ENCODE results near the gene DUSP12. TPM values are rescaled to one million over a fixed set of nuclear protein-coding genes. Genes with fewer than 3 reads are reported as not detected.

DUSP12 gene
- total RNA-seq, 3 donors from 2014 or later: 14.6 to 44.9 (median 36.1) TPM

GRCh38 chr1:161719325-161719611 lies 30.3 kb upstream of the DUSP12 start:
- H3K9me3 ChIP-seq: no peaks in the 10 kb centered on the region
- no peaks in the 10 kb centered on the region for H3K4me1 ChIP-seq
- TF ChIP-seq POLR2AphosphoS5 (IDR thresholded peaks at IDR 0.05): no peak
- no peak for TF ChIP-seq POLR2A (IDR thresholded peaks at IDR 0.05)
- TF ChIP-seq CTCF (IDR thresholded peaks at IDR 0.05): no peak
- no peak overlapping the region for H3K27ac ChIP-seq
- intact Hi-C loops (cut with DNase I; ENCODE audit: low total_unique reads): no loop called here
- H3K27me3 ChIP-seq: no peaks in the 10 kb centered on the region
- no peaks in the 10 kb centered on the region for H3K36me3 ChIP-seq
- H3K4me3 ChIP-seq: no peak overlapping the region
- no peak for DNase-seq (ENCODE audit: low spot score in 2 of 2)

GRCh38 chr1:161720422-161720821 lies 29.2 kb upstream of the DUSP12 start:
- no peak for DNase-seq (ENCODE audit: low spot score in 2 of 2)
- TF ChIP-seq POLR2AphosphoS5 (IDR thresholded peaks at IDR 0.05) (no peak), POLR2A (IDR thresholded peaks at IDR 0.05) (no peak), CTCF (IDR thresholded peaks at IDR 0.05) (no peak)
- Histone ChIP-seq H3K4me1 (no peaks in the 10 kb centered on the region), H3K27ac (no peak overlapping the region), H3K9me3 (no peaks in the 10 kb centered on the region), H3K36me3 (no peaks in the 10 kb centered on the region), H3K27me3 (no peaks in the 10 kb centered on the region), H3K4me3 (no peak overlapping the region)
- intact Hi-C loops (cut with DNase I; ENCODE audit: low total_unique reads): no loop called here

GRCh38 chr1:161720956-161721737 lies 28.4 kb upstream of the DUSP12 start, which contains the start of gene FCRLB:
Gene FCRLB (plus strand): TSS chr1:161721544. CDS start chr1:161722673, 1,129 bp downstream.
- no peak within 1 kb of the TSS for H3K4me3 ChIP-seq
- H3K27ac ChIP-seq: no peak within 1 kb of the TSS
- intact Hi-C loops (cut with DNase I; ENCODE audit: low total_unique reads): no loop called here

GRCh38 chr1:161721738-161722343 lies 27.7 kb upstream of the DUSP12 start:
- Histone ChIP-seq H3K27me3 (no peaks in the 10 kb centered on the region), H3K36me3 (no peaks in the 10 kb centered on the region), H3K4me1 (no peaks in the 10 kb centered on the region), H3K27ac (no peak overlapping the region), H3K9me3 (no peaks in the 10 kb centered on the region), H3K4me3 (no peak overlapping the region)
- DNase-seq (ENCODE audit: low spot score in 2 of 2): no peak
- TF ChIP-seq CTCF (IDR thresholded peaks at IDR 0.05): no peak
- no peak for TF ChIP-seq POLR2A (IDR thresholded peaks at IDR 0.05)
- TF ChIP-seq POLR2AphosphoS5 (IDR thresholded peaks at IDR 0.05): no peak
- intact Hi-C loops (cut with DNase I; ENCODE audit: low total_unique reads): no loop called here

More at GRCh38 chr1:161720956-161721737, 28.4 kb upstream of the DUSP12 start, which contains the start of gene FCRLB:
- H3K36me3 ChIP-seq: no peaks in the 10 kb centered on the region
- no peak for DNase-seq (ENCODE audit: low spot score in 2 of 2)
- TF ChIP-seq POLR2AphosphoS5 (IDR thresholded peaks at IDR 0.05) (no peak), POLR2A (IDR thresholded peaks at IDR 0.05) (no peak), CTCF (IDR thresholded peaks at IDR 0.05) (no peak)
- H3K4me1 ChIP-seq: no peaks in the 10 kb centered on the region
- no peaks in the 10 kb centered on the region for H3K27me3 ChIP-seq
- H3K9me3 ChIP-seq: no peaks in the 10 kb centered on the region

- Histone ChIP-seq H3K27me3 (no peaks in the 10 kb centered on the region), H3K9me3 (no peaks in the 10 kb centered on the region), H3K27ac (no peak overlapping the region), H3K4me3 (no peak overlapping the region), H3K36me3 (no peaks in the 10 kb centered on the region), H3K4me1 (no peaks in the 10 kb centered on the region)
- TF ChIP-seq POLR2A (IDR thresholded peaks at IDR 0.05) (no peak), POLR2AphosphoS5 (IDR thresholded peaks at IDR 0.05) (no peak), CTCF (IDR thresholded peaks at IDR 0.05) (no peak)
- DNase-seq (ENCODE audit: low spot score in 2 of 2): no peak
- intact Hi-C loops (cut with DNase I; ENCODE audit: low total_unique reads): no loop called here
Observed at GRCh38 chr1:161722406-161722805, 27.2 kb upstream of the DUSP12 start.
